ENCODE measurements around the gene ALOX5.

DNA sequence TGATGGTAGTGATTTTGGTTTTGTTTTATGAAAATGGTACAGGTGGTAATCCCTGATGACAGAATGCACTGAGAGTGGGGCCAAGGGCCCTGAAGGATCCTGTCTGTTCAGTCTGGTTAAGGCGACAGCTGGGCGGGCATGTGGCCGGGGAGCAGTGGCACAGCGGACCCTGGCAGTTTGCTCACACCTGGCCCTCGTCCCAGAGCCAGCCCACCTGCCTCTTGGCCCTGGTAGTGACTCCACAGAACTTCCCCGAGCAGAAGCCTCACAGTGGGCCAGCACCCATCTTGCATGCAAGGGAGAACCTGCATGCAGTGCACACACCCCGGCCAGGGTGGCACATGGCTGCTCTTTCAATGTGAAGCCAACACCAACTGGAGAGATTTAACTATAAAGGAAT is 82.8 kb downstream of the ALOX5 start:
- TF ChIP-seq CTCF (IDR thresholded peaks at IDR 0.05) = no peak
- TF ChIP-seq, protein P1, sequence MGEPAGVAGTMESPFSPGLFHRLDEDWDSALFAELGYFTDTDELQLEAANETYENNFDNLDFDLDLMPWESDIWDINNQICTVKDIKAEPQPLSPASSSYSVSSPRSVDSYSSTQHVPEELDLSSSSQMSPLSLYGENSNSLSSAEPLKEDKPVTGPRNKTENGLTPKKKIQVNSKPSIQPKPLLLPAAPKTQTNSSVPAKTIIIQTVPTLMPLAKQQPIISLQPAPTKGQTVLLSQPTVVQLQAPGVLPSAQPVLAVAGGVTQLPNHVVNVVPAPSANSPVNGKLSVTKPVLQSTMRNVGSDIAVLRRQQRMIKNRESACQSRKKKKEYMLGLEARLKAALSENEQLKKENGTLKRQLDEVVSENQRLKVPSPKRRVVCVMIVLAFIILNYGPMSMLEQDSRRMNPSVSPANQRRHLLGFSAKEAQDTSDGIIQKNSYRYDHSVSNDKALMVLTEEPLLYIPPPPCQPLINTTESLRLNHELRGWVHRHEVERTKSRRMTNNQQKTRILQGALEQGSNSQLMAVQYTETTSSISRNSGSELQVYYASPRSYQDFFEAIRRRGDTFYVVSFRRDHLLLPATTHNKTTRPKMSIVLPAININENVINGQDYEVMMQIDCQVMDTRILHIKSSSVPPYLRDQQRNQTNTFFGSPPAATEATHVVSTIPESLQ (CRISPR knock-in tag; IDR thresholded peaks at IDR 0.05) = no peak
- no peak for TF ChIP-seq NFYB (CRISPR knock-in tag; conservative IDR thresholded peaks at IDR 0.05; ENCODE audit: low read depth)
- TF ChIP-seq ERG (CRISPR knock-in tag; IDR thresholded peaks at IDR 0.05) = no peak
- no peak for TF ChIP-seq MAX (CRISPR knock-in tag; IDR thresholded peaks at IDR 0.05)
- no peak for TF ChIP-seq FOXJ3 (CRISPR knock-in tag; IDR thresholded peaks at IDR 0.05; ENCODE audit: borderline replicate concordance)
- no peak for TF ChIP-seq FOXP4 (CRISPR knock-in tag; IDR thresholded peaks at IDR 0.05)
- TF ChIP-seq GABPB1 (CRISPR knock-in tag; IDR thresholded peaks at IDR 0.05) = no peak
- no peak for TF ChIP-seq CREB1 (CRISPR knock-in tag; IDR thresholded peaks at IDR 0.05)
- TF ChIP-seq, protein P2, sequence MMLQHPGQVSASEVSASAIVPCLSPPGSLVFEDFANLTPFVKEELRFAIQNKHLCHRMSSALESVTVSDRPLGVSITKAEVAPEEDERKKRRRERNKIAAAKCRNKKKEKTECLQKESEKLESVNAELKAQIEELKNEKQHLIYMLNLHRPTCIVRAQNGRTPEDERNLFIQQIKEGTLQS (CRISPR knock-in tag; conservative IDR thresholded peaks at IDR 0.05) = no peak
- no peak for TF ChIP-seq ELF4 (CRISPR knock-in tag; IDR thresholded peaks at IDR 0.05; ENCODE audit: low read depth)
- TF ChIP-seq TP53 (CRISPR knock-in tag; IDR thresholded peaks at IDR 0.05) = no peak

Data from WTC11 (cell line).